Stimulated activated CD8-positive, alpha-beta memory T cell treated with anti-CD3 and anti-CD28 coated beads, Interleukin-12 subunit alpha, Interleukin-12 subunit beta, amount 100 ng/mL, for 4 hours (primary cell): ENCODE results near the gene TEX30.

ENCODE experiments used
- DNase-seq: peaks from one replicate; pipeline ENCODE4 v3.0.0-alpha.2; 2020; ENCODE audit warnings: low read depth

TEX30 gene

DNA sequence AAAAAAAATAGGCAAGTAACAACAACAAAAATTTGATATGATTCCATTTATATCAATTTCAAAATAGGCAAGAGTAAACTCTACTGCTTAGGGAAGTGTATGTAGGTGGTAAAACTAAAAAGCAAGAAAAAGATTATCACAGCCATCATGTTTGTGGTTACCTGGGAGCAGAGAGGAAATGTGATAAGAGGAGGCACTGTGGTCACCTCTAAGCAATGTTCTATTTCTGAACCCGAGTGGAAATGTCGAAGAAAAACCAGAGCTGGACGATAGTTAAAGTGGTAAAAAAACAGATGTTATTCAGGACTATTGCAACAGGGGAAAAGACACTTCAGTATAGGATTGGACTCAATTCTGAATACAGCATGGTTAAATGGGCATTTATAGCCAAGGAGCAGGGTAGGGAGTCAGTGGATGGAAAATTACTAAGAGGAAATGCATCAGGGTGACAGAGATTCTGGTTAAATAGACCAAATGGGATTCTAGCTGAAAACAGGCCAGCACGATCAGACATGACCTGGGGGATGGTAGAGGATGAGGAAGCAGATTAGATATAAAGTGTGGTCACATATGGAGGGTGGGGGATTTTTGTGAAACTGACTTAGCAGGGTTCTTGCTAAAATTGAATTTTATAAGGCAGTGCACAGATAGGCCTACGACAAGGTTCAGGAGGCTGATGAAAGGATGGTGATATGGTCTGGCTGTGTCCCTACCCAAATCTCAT is 6.0 kb upstream of the TEX30 start:
- no peak for DNase-seq

DNA sequence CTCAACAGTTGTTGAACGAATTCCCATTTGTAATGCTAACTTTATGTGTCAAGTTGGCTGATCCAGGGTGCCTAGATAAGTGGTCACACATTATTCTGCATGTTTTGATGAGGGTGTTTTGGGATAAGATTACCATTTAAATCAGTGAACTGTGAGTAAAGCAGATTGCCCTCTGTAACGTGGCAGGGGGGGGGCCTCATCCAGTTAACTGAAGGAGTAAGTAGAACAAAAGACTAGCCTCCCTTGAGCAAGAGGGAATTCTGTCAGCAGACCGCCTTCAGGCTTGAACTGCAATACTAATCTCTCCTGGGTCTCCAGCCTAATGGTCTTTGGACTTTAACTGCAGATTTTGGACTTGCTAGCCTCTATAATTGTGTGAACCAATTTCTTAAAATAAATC is 4.2 kb upstream of the TEX30 start:
- no peak for DNase-seq

GRCh38 chr13:102776271-102776670 is 2.7 kb upstream of the TEX30 start:
- no peak for DNase-seq

DNA sequence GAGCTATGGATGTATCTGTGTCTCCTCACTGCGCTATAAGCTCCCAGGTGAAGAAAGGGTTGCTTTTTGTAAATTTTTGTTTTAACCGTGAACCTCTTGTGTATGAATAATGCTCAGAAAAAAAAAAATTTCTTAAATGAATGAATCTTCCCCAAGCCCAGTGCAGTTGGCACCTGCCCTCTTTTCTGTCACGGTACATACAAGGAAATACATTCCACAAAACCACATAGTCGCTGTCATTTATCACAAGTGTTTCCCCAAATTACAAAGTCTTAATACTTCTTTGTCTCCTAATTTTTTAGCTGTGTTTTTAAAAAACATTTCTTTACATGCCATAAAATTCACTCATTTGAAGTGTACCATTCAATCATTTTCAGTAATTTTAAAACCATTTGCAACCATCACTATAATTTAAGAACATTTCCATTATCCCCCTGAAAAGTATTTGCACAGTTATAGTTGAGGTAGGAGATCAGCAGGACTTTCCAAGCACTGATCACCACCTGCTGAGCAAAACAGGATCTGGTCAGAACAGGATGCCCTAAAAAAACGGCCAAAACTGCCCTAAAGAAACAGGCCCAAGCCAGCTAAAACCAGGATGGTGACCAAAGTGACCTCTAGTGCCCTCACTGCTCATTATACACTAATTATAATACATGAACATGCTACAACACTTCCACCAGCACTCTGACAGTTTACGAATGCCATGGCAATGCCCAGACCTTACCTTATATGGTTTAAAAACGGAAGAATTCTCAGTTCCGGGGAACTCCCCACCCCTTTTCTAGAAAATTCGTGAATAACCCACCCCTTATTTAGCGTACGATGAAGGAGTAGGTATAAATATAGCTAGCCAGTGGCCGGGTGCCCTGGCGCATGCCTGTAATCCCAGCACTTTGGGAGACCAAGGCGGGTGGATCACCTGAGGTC is 1.3 kb upstream of the TEX30 start:
- DNase-seq: no peak

- no peak for DNase-seq
Measured at GRCh38 chr13:102774214-102774568, 605 bp upstream of the TEX30 start.

DNA sequence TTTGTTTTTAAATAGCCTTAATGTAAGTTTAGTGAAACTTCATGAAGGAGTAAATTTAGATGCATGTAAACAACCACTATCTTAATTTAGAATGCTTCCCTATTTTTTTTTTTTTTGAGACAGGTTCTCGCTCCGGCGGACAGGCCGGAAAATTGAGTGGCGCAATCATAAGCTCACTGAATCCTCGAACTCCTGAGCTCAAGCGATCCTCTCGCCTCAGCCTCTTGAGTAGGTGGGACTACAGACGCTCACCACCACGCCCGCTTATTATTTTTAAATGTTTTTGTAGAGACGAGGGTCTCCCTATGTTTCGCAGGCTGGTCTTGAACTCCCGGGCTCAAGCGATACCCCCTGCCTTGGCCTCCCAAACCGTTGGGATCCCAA is 1.6 kb downstream of the TEX30 start:
- no peak for DNase-seq

- no peak for DNase-seq
Measured at GRCh38 chr13:102771298-102772041, 2.1 kb downstream of the TEX30 start.

DNA sequence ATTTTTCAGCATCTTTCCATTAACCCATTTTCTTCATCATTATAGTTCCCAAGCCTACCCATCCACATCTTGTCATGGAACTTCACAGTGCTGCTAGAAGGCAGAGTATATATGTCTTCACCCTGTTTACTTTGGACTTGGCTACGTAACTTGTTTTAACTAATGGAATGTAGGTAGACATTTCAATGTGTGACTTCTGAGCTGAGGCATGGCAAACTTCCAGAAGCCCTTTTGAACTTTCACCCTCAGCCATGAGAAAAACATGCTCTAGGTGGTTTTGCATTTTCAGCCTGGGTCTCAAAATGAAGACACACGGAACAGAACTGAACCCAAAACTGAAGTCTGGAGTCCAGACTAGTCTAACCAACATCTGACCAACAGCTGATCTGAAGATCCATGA is 3.2 kb downstream of the TEX30 start:
- DNase-seq: no peak

DNA sequence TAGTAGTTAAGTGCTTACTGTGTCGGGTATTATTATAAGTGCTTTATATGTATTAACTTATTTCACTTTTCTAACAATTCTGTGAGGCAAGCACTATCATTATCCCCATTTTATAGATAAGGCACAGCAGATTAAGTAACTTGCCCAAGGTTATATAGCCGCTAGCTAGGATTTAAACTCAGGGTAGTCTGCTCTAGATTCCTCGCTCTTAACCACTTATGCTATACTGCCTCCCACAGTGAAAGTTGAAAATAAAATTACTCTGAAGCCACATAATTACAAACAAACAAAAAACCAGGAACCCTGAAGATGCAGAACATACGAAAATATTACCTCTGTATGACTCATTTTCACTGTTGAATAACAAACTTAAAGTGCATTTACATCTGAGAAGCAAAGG is 3.9 kb downstream of the TEX30 start:
- no peak for DNase-seq

GRCh38 chr13:102768909-102769308 is 4.7 kb downstream of the TEX30 start:
- DNase-seq: no peak

DNA sequence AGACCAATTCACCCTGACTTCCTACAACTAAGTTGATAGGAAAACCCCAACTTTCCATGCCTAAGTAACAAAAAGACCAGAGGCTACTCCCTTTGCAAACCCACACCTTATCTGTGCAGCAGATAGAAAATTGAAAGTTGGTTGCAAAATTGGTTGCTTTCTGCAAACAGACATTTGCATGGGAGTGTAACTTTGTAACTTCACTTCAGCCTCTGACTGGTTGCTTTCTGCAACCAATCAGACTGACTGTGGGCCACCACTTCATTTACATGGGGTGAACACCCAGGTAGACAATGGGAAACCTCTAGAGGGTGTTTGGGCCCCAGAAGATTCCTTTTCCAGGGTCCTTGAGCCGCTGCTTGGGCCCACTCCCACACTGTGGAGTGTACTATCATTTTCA is 9.8 kb downstream of the TEX30 start:
- DNase-seq: no peak

- no peak for DNase-seq
Measured at GRCh38 chr13:102761071-102761470, 12.5 kb downstream of the TEX30 start.

DNA sequence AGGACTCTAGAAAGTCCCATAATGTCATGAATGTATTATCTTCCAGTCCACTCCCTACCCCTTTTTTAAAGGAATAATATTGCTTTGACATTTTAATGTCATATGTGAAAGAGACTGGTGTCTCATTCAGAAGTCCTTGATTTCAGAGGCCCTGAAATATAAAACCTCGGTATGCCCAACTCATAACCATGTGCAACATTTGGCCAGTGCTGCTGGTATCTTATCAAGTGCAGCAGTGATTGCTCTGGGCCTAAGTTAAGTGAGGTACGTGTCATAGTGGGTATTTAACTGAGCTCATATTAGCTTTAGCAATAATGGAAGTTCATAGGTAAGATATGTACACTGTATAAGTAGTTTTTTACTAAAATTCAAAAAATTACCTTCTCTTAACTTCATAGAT is 14.7 kb downstream of the TEX30 start:
- no peak for DNase-seq

GRCh38 chr13:102757006-102757405 is 16.6 kb downstream of the TEX30 start:
- no peak for DNase-seq

GRCh38 chr13:102751886-102752285 is 21.7 kb downstream of the TEX30 start:
- DNase-seq: no peak

DNA sequence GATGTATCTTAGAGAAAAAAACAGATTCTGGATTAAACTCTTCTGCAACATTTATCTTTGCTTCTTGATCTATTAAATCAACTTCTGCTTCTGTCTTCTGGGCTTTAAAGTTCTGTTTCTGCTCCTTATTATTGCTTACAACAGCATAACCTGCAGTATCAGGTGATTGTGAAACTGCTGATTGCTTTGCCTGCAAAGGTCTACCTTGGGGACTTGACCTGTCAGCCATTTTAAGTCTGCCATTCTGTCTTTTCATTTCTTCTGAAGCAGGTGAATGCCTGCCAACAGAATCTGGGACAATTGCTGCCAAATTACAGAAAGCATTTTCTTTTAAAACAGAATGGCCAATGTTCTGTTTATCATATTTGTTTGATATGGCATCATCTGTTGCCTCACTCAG is 31.1 kb downstream of the TEX30 start:
- no peak for DNase-seq

DNA sequence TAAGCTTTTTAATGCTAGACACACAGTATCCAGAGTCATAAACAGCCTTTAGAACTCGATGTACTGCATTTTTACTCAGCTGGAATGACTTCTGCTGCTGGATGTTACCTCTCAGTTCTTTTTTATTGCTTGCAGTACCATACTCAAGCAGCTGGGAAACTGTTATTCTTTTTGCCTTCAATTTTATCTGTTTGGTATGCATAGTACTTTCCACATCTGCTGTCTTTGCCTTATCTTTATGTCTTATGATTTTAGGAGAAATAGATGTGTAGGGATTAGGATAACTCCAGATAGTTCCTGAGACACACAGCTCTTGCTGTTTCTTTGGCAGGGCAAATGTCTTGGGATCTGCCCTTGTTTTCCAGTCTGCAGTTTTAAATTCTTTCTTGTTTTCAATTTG is 31.5 kb downstream of the TEX30 start:
- no peak for DNase-seq

DNA sequence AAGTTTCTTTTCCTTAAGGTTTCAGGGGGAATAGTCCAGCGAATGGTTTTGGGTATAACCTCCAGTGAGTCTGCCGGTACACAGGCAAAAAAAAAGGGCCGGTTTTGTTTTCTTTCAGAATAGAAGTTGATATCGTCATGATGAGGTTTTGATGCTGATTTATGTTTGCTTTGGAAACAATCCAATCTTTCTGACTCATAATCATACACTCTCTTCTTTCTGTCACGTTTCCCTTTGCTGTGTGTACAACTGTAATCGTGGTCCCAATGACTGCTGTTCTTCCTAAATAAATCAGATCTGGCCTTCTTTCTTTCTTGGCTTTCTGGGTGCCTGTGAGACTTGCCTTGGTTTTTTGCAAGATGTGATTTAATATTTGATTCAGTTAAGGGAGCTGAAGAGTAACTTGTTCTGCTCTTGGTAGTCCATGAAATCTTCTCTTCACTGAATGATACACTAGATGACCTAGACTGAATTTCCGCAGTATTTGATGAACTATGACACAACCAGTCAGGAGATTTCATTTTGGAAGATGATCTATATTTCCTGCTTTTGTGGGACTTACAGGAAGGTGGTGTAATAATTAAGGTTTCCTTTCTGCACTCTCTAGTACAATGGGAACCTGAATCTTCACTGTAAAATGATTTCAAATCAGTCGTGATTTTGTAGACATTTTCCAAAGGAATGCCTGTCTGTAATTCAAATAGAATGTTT is 43.9 kb downstream of the TEX30 start:
- DNase-seq: no peak

DNA sequence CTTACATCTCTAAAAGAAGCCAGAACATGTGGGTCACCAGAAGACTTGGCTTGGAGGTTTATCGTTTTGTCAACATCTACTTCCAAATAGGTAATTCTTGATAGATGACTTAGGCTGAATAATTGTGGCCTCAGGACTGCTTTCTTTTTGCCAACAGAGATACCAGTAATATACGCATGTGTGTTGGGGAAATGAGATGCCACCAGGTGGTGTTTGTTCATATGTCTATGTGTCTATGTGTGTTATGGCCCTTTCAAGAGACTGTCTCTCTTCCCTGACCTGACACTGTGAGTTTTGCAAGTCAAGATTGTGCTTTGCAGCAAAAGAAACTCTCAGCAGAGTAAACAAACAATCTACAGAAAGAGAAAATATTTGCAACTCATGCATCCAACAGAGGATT is 47.2 kb downstream of the TEX30 start:
- no peak for DNase-seq

- no peak for DNase-seq
Measured at GRCh38 chr13:102724923-102725322, 48.7 kb downstream of the TEX30 start.

- DNase-seq: no peak
Measured at GRCh38 chr13:102721800-102722231, 51.8 kb downstream of the TEX30 start.

- no peak for DNase-seq
Measured at GRCh38 chr13:102718746-102719145, 54.8 kb downstream of the TEX30 start.
